Myocyte (in vitro differentiated cells): ENCODE results near the gene TMCC2. TPM values are rescaled to one million over a fixed set of nuclear protein-coding genes. Genes with fewer than 3 reads are reported as not detected.
"Not testable (repeated sequence)": the region's sequence is repeated elsewhere in the genome, so short reads cannot be mapped to it uniquely, and the experiment has no call there.

Source experiments
- DNase-seq: peaks from one replicate; pipeline ENCODE4 v3.0.0-alpha.2; 2012; ENCODE audit warnings: low read depth
- polyA plus RNA-seq: library from polyadenylated mRNA; unstranded; fragments of >200 nt; gene quantifications from one replicate; pipeline ENCODE4 v1.2.1, GENCODE V29; 2012; ENCODE audit warnings: missing spikeins
- total RNA-seq: library from RNA; depleted of rRNA; stranded (reverse); fragments of >200 nt; gene quantifications from 2 replicates; pipeline ENCODE4 v1.2.3, GENCODE V29; 2014

The TMCC2 gene, protein sequence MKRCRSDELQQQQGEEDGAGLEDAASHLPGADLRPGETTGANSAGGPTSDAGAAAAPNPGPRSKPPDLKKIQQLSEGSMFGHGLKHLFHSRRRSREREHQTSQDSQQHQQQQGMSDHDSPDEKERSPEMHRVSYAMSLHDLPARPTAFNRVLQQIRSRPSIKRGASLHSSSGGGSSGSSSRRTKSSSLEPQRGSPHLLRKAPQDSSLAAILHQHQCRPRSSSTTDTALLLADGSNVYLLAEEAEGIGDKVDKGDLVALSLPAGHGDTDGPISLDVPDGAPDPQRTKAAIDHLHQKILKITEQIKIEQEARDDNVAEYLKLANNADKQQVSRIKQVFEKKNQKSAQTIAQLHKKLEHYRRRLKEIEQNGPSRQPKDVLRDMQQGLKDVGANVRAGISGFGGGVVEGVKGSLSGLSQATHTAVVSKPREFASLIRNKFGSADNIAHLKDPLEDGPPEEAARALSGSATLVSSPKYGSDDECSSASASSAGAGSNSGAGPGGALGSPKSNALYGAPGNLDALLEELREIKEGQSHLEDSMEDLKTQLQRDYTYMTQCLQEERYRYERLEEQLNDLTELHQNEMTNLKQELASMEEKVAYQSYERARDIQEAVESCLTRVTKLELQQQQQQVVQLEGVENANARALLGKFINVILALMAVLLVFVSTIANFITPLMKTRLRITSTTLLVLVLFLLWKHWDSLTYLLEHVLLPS
- total RNA-seq = 15.0 and 24.0 TPM in 2 replicates
- polyA plus RNA-seq = 9.9 TPM

DNA sequence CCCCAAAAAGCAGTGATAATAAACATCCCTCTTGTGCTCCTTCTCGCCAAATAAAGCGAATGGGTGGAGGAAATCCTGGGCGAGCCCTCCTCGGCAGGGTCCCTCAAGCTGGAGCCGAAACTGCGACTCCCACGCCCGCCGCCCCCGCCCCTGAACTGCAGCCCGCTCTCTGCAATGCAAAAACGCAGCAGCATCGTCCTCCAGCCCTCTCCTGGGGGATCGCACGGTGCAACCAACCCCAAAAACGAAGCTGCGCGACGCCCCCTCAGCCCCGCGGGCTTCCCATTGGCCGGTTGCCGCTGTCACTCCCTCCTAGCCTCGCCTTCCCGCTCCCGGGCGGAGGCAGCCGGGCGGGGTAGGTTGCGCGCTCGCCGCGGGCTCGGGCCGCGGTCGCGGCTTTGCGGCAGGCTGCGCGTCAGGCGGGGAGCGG, at the start of gene TMCC2:
Gene TMCC2 (plus strand): TSS at position 363 of the 430 bp plus-strand sequence. CDS start 619 bp downstream, outside the sequence.
- peak; percentile 94 for DNase-seq

- no peak for DNase-seq
Observed at GRCh38 chr1:205179842-205180241, 47.9 kb upstream of the TMCC2 start.

- DNase-seq = not testable (repeated sequence)
Observed at GRCh38 chr1:205180331-205180730, 47.4 kb upstream of the TMCC2 start.

DNA sequence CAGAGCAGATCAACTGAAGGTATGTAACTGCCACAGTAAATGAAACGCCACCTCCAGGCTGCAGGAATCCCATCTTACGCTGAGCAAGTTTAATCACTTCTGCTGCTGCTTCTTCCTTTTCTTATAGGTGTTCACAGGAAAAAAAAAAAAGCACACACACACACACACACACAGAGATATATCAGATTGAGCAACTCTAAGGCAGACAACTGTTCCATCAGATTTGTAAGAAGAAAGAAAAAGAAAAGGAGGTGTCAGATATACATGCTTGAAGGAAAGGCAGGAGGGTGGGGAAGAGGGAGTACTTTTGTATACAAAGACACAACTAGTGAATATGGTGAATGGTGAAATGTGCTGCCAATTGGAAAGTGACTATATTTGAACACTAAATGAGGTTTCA, 44.8 kb upstream of the TMCC2 start:
- DNase-seq = no peak

GRCh38 chr1:205183676-205184335, 43.9 kb upstream of the TMCC2 start:
- DNase-seq = peak; percentile 52

GRCh38 chr1:205186191-205186590, 41.6 kb upstream of the TMCC2 start:
- DNase-seq = no peak

GRCh38 chr1:205187420-205187819, 40.3 kb upstream of the TMCC2 start:
- DNase-seq = no peak

DNA sequence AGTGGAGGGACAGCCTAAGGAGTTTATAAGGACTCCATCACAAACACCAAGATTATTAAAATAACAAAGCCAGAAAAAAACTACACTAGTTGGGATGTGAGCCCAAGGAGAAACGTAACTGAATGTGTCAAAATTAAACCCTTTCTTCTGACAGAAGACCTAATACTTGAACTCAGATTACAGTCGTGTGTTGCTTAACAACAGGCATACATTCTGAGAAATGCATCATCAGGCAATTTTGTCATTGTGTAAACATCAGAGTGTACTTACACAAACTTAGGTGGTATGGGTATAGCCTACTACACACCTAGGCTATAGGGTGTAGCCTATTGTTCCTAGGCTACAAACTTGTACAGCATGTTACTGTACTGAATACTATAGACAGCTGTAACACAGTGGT, 39.6 kb upstream of the TMCC2 start:
- DNase-seq = no peak

DNA sequence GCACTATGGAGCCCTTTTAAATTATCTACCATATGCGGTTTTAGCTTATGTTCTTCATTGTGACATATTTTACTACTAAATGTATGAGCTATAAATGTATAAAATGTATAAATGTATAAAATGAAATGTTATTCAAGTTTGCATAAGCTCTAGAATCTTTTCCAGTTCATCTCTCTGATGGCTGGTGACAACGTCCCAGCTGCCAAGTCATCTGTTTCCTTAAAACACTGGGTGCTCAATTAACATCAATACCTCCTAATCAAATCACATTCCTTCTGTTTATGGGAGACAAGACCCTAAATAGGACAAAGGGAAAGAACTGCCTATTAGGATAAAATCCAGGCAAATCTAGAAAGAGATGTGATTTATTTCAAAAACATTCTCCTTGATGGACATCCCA, 39.1 kb upstream of the TMCC2 start:
- no peak for DNase-seq

- DNase-seq = no peak
Observed at GRCh38 chr1:205189131-205189530, 38.6 kb upstream of the TMCC2 start.

DNA sequence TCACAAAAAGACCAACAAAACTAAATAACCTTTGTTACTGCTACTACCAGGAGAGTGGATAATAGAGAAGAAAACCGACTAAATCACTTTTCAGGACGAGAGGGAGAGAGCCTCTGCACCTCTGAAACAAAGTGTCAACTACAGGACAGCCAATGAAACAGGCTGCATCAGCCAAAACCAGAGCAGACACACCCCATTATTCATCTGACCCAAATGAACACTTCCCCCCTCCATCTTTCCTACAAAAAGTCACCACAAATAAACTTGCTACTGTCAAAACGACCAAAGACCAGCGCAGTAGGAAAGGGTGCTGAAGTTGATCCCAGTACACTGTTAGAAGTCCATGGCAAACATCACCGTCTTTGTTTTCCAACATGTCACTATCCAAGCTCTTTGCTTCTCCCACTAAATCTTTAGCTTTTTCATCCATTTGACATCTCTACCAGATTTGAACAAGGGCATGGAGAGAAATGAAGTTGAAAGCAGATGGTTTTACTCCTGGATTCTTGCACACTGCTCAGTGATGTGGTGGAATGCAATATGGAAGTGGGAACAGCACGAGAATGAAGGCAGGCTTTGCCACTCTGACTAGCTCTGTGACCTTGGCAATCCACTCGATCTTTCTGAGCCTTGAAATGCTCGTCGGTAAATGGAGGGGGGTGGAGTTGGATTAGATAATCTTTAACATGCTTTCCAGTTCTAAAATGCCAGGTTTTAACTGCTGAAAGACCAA, 36.7 kb upstream of the TMCC2 start:
- DNase-seq = no peak

- DNase-seq = peak; percentile 13
Observed at GRCh38 chr1:205191622-205192021, 36.1 kb upstream of the TMCC2 start.

DNA sequence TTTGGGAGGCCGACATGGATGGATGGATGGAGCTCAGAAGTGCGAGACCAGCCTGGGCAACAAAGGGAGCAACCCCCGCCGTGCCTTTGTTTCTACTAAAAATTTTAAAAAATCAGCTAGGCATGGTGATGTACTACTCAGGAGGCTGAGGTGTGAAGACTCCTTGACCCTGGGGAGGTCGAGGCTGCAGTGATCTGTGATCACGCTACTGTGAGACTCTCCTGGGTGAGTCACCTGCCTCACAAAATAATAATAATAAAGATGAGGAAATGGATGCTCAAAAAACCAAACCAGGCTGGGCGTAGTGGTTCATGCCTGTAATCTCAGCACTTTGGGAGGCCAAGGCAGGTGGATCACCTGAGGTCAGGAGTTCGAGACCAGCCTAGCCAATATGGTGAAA, 35.5 kb upstream of the TMCC2 start:
- DNase-seq = no peak

DNA sequence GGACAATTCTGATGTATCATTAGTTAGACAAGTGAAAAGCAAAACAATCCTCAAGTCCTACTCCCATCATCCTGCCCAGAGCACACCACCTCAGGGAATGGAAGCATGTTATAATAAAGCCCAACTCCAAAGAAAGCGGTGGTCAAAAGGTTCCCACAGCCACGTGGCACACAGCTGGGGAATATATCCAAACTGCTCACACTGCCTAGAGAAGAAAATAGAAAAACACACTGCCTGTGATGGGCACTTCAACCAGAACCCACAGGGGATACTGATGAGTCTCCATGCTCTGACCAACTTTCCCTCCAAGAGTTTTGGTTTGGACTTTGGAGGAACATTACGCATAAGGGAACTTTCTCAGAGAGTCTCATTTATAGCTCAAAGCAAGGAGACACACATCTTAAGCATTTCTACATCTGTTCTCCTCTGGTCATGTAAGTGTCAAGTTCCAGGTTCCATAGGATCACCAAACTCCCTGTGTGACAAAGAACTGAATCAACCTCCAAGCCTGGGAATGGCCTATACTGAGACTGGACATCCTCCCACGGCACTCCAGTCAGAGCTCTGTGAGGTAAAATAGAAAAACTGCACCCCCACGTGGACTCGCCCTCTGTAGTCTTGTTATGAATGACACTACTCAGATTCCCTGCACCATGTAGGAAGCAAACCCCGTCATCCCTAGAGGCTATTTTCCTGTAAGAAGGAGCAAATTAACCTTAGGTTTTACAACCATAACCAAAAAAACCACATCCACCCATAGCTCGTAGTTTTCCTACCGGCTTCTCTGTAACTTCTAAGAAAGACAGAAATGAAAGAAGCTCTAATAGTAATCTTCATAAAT, 28.4 kb upstream of the TMCC2 start:
- peak; percentile 53 for DNase-seq

GRCh38 chr1:205199931-205200299, 27.8 kb upstream of the TMCC2 start:
- DNase-seq = no peak

DNA sequence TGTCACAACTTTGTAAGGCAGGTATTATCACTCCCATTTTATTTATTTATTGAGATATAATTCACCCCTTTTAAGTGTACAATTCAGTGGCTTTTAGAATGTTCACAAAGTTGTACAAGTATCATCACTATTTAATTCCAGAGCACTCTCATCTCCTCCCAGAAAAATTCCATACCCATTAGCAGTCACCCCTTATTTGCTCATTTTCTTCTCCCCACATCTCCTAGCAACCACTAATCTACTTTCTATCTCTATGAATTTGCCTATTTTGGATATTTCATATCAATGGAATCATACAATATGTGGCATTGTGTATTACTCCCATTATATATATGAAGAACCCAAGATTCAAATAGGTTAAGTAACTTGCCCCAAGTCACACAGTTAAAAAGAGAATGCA, 23.2 kb upstream of the TMCC2 start:
- DNase-seq = peak; percentile 6

DNA sequence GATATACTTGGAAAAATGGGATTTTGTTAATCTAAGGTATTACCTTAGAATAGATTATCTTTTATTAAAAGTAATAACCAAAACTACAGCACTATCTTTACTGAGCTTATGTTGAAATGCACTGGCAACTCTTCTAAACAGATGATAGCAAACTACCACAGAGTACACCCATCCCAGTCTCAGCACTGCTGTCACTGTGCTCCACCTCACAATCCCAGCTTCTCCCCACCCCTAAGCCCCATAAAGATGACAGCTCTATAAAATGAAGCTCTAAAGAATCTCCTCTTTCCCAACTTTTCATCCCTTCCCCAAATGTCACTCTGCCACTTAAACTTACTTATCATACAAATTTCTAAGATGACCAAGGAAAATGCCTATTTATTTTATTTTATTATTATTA, 22.7 kb upstream of the TMCC2 start:
- DNase-seq = no peak

- DNase-seq = no peak
Observed at GRCh38 chr1:205208811-205209210, 18.9 kb upstream of the TMCC2 start.

GRCh38 chr1:205210756-205211168, 17.0 kb upstream of the TMCC2 start:
- DNase-seq = peak; percentile 26

- peak; percentile 97 for DNase-seq
Observed at GRCh38 chr1:205211169-205211838, 16.4 kb upstream of the TMCC2 start, which contains the start of gene DSTYK. TSS of gene DSTYK (minus strand) at chr1:205211702. CDS start at chr1:205211535, 167 bp downstream.
